DMS153 (cell line): ENCODE results near the gene CALN1.
"Not testable (repeated sequence)": the region's sequence is repeated elsewhere in the genome, so short reads cannot be mapped to it uniquely, and the experiment has no call there.

Experiments
- DNase-seq: peaks from one replicate; lab custom pipeline; 2025; lab: John Stamatoyannopoulos, UW

CALN1 gene

DNA sequence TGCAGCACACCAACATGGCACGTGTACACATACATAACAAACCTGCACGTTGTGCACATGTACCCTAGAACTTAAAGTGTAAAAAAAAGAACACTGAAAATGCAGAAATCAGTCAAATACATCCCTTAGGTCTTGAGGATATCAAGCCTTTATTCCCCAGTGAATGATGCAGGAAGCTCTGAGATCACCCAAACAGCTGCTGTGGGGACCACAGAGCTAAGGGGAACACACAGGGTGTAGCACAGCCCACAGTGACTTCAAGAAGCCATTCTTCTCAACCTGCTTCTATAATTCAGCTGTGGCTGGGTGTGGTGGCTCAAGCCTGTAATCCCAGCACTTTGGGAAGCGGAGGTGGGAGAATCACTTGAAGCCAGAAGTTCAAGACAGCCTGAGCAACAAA is 314.9 kb downstream of the CALN1 start:
- DNase-seq = no peak

DNA sequence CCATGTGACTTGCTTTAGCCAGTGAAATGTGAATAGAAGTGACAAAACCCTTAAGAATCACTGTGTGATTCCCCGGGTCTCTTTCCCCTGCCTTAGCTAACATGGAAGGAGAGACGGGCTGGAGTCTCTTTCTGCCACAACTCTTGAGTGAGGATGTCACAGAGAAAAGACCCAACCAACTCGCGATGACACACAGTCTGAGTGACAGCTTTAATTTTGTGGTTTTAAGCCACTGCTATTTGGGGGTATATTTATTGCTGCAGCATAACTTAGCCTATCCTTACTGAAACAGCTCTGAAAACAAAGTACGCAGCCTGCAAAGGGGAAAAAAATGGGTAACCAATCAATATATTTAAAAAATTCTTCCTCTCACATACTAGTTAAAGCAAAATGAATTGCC is 319.4 kb downstream of the CALN1 start:
- DNase-seq = no peak

DNA sequence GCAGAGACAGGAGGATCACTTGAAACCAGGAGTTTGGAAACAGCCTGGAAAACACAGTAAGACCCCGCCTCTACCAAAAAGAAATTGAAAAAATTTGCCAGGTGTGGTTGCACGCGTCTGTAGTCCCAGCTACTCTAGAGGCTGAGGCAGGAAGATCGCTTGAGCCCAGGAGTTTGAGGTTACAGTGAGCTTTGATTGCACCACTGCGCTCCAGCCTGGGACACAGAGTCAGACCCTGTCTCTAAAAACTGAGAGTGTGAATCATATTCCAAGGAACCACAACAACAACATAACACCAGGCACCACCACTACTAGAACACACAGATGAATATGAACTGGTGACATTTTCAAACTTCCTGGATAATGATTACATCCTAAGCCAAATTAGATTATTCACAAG is 324.2 kb downstream of the CALN1 start:
- no peak for DNase-seq

DNA sequence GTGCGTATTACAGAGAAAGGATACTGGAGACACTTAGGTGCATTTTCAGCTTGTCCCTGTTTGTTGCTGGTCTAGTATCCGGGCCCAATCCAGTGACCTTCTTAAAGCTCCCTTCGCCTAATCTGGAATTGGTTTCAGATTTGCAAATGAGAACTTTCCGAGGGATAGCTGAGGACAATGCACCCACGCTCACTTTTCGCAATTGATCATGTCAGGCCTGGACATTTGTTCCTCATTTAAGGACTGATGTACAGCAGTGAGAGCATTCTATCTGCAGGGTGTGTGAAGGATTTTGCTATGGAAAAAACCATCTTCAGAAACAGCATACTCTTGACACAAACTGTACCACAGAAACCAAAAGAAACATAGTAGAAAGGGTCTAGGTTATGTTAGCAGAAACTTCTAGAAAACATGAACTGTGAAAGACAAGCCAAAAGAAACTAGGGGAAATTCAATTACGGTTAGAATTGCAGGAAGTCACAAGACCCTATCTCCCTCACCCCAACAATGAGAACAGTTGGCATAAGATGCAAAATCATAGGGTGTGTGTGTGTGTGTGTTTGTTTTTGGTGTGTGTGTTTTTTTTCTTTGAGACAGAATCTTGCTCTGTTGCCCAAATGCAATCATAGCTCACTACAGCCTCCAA is 331.1 kb downstream of the CALN1 start:
- DNase-seq = no peak

DNA sequence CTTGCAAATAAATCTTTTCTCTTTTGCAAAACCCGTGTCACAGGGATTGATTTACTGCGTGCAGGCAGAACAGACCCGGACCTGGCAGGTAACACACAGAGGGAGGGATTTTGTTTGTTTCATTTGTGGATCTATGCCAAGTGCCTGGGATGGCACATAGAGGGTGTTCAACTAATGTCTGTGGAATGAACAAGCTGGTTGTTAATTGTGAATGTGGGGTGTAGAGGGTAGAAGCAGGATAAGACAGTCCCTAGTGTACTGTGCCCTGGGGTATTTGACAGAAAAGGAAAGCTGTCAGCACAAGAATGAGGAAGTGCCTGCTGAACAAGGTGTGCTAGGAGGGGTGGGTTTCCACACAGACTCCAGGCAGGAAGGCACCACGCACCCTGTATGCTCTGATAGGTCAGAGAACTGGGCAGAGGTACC is 331.8 kb downstream of the CALN1 start:
- no peak for DNase-seq

DNA sequence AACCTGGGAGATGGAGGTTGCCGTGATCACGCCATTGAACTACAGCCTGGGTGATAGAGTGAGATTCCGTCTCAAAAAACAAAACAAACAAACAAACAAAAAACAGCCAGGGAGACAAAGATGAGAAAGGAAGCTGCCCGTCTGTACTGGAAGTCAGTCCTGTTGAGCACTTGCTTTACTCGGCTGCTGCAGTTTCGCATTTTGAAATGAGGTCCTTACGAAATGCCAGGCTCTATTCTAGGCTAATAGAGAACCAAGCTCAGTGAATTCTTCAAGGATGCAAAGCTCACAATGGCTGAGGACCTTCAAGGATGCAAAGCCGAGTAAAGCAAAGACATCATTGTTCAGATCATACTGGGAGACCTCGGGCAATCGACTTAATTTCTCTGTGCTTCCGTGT is 333.3 kb downstream of the CALN1 start:
- no peak for DNase-seq

DNA sequence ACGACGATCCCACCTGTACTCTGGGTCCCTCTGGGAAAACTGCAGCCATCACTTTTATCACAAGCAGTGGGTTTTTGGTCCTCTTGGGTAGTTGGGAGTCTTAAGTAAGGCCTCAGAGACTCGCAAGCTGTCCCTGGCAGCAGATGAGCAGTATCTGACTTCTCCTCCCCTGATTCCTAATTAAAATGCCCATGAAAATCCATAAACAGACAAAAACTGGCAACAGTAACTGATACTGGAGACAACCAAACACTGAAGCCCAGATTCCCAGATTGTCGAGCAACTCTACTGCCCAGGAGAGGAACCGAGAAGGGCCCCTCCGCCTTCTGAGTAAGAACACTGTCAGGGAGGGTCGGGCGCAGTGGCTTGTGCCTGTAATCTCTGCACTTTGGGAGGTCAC is 333.8 kb downstream of the CALN1 start:
- no peak for DNase-seq

DNA sequence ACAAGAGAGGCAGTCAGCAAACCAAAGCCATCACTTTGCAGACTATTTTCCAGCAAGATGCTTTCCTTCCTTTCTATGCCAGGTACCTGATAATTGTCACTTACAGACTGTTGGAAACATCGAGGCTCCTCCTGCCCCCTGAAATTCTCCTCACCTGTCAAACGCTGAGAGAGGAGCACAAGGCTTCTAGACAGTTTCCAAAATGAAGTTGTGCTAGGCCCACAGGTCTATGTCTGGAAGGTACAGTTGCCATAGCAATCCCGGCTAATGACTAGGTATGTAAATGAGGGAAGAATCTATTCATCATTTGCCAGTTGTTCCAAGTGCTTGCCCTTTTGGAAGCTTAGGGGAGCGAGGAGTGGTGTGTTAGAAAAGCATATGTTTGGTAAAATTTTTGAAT is 334.4 kb downstream of the CALN1 start:
- no peak for DNase-seq

DNA sequence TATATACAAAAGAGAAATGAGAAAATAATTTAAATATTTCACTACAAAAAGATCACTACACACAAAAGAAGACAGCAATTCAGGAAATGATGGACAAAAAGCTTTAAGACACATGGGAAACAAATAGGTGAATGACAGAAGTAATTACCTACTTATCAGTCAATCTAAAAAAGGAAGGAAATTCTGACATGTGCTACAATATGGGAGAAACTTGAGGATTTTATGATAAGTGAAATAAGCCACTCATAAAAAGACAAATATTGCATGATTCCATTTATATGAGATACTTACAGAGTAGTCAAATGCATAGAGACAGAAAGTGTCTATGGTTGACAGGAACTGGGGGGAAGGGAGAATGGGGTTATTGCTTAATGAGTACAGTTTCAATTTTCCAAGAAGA is 339.2 kb downstream of the CALN1 start:
- no peak for DNase-seq

DNA sequence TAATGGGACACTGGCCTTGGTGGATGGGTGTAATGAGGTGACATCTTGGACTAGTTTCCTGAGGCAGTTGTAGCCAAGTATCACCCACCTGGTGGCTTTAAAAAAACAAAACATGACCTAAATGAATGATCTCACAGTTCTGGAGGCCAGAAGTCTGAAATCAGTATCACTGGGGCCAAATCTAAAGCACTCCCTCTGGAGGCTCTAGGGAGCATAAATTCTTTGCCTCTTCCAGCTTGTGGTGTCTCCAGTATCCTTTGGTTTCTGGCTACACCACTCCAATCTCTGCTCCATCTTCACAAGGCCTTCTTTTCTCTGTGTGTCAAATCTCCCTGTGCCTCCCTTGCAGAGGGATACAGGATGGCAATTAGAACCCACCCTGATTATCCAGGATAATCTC is 342.9 kb downstream of the CALN1 start:
- DNase-seq = no peak

DNA sequence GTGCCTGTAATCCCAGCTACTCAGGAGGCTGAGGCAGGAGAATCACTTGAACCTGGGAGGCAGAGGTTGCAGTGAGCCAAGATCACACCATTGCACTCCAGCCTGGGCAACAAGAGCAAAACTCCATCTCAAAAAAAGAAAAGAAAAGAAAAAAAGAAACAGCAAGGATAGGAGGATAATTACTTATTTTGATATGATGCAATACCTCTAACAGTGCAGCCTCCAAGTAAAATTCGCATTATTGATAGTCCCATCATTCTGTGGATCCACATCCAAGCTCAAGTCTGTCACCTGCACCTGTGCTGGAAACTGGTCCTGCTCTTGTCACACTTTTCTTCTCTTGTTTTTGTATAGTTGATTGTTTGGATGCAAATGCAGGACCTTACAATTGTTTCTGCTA is 346.4 kb downstream of the CALN1 start:
- not testable (repeated sequence) for DNase-seq

DNA sequence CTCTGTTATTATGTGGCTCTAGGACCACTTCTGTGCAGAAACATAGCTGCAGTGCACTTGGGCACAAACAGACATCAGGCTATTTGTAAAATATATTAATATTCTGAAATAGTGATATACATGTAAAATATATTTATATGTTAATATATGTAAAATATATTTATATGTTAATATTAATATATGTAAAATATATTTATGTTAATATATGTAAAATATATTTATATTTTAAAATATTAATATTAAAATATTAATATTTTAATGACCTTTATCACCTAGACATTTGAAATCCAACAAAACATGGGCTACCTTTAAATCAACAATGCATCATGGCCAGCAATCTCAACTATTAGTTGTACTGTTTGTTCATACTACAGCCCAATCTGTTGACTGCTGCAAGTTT is 347.2 kb downstream of the CALN1 start:
- no peak for DNase-seq

DNA sequence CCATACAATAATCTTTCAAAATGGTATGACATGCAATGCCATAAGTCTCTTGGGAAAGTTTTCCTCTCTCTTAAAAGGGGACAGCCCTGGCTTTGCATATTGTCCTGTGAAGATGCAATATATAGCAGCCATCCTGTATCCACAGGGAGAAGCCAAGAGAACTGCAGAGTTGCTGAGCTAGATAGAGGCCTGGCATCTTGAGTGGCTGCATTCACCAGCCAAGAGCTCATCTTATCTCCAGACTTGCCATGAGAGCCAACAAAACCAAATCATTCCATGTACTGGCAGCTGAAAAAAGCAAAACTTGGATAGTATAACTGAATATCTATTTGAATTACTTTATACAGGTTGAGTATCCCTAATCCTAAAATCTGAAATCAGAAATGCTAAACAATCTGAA is 348.8 kb downstream of the CALN1 start:
- DNase-seq = no peak

DNA sequence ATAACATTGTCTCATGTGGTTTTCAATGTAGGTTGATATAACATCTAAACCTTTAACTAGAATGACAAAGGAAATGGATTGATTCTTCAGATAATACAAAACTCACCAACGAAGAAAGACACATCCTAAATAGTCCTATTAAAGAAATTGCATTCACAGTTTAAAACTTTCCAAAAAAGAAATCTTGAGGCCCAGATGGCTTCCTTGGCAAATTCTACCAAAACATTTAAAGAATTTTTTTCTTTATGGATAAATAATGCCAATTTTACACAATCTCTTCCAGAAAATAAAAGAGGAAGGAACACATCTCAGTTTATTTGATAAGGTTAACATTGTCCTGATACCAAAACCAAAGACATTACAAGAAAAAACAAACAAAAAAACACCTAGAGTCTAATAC is 349.5 kb downstream of the CALN1 start:
- DNase-seq = no peak

DNA sequence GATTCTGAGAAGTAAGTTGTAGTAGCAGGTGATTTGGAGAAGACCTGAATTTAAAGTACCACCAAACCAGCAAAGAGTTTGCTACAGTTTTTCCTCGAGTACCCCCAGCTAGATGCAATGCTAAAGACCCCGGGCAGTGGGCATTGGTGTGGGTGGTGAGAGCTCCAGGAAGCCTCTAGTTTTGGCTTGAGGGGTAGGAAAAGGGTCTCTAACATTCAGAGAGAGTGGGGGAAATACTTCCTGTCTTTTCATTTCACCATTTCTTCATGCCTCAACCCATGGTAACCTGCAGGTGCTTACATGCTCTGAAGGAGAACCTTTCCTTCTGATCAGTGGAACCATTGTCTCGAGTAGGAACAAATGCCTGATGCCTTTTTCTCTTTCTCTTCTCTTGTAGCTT is 352.2 kb downstream of the CALN1 start:
- DNase-seq = no peak

DNA sequence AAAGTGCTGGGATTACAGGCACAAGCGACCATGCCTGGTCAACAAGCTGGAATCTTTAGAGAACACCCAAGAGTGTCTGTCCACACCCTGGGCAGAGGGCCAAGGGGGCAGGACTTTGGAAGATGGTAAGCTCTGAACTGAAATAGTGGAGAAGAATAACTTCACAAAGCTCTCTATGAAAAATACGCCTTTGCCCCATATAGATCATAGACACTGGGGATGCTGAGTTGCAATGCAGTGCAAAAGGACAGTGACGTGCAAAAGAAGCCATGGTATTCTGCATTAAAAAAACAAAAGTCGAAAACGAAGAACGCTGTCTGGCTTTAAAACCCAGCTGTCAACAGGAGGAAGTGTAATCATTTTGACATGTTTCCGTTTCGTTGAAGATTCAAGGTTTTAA is 353.6 kb downstream of the CALN1 start:
- DNase-seq = no peak

DNA sequence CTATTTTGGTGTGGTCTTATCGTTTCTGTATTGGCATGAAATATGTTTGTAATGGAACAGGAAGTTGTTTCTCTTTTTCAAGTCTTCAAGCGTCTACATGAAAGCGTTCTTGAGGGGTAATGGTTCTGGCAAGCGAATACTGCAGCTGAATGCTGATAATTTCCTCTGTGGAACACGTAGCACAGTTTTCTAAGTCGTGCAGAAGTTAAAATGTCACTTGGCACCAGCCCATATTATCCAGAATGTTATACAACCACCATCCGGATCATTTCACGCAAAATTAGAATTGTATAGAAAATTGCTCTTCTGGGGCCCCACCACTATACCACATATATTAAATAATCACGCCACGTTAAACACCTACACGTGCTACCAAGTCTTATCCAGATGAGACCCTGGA is 354.3 kb downstream of the CALN1 start:
- DNase-seq = no peak

DNA sequence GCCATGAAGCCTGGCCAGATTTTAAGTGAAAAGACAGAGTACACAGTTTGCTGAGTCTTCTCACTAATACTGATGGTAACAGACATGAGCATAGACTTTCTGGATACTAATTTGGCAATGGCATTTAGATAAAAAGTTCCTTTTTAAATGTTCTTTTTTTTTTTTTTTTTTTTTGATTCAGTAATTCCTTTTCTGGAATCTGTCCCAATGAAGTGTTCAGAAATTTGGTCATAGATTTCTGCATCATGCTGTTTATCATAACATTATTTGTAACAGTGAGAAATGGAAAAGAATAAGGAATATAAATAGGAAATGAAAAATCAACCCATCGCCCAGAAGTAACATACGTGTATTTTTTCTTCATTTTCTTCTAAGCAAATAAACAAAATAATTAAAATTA is 354.9 kb downstream of the CALN1 start:
- DNase-seq = no peak

DNA sequence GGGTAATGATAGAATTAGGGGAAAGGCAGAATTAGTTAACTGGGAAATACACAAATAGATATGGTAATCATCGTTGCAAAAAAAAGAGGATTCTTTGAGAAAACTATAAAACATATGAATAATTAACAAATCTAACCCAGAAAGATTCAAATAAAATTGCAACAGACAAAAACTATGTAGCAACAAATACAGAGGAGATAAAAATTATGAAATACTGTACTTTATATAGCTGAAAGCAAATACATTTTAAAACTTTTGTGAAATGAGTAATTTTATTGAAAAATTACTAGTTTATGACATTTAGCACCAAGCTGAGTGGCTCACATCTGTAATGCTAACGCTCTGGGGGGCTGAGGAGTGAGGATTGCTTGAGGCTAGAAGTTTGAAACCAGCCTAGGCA is 356.7 kb downstream of the CALN1 start:
- DNase-seq = no peak

DNA sequence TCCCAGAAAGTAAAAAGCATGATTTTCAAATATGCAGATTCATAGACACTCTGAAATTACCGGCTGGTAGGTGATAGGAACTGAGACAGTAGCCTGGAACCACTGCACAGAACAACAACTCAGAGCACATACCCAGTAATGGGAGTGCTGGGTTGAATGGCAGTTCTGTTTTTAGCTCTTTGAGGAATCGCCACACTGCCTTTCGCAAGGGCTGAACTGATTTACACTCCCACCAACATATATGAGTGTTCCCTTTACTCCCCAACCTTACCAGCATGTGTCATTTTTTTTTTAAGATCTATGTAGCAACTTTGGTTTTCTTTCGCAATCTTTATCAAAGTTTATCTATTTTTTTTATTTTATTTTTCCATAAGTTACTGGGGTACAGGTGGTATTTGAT is 358.8 kb downstream of the CALN1 start:
- DNase-seq = no peak

DNA sequence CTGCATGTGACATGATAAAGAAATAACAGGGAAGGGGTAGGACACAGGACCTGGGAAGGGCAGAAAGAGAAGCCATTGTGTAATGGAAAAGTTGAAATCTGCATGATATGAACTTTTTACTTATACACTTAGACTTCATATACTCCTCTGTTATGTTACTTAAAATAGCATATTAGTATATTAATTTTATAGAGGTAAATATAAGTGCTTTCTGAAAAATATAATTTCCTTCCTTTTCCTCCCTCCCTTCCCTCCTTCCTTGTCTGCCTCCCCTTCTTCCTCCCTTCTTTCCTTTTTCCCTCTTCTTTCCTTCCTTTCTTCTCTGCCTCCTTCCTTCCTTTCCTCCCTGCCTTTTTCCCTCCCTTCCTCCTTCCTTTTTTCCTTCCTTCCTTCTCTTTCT is 363.7 kb downstream of the CALN1 start:
- no peak for DNase-seq

DNA sequence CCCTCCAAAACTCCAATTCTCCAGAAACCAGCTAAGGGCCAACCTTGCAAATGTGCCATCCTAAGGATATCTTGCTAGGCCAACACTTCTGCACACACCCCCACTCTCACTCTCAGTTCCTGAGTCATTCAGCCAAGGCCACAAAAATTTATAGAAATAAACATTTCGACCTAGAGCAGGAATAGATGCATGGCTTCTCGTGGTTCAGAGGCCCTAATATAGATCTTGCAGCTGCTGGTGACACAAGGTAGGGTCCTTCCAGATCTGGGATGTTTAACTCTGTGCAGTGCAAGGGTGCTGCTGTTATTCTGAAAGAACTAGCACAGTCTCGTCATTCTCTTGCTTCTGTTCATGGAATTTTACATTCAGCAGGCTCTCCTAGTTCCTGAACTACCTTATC is 369.3 kb downstream of the CALN1 start:
- DNase-seq = no peak

DNA sequence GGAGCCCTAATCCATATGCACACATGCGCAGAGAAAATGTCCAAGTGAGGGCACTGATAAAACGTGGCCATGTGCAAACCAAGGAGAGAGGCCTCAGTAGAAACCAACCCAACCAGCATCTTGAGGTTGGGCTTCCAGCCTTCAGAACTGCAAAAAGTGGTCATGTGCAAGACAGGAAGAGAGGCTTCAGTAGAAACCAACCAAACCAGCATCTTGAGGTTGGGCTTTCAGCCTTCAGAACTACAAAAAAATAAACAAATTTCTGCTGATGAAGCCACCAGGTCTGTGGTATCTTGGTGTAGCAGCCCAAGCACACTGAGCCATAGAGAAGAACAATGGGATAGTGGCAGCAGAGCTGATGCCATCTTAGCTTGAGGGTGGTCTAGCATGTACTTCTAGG is 371.5 kb downstream of the CALN1 start:
- DNase-seq = no peak

DNA sequence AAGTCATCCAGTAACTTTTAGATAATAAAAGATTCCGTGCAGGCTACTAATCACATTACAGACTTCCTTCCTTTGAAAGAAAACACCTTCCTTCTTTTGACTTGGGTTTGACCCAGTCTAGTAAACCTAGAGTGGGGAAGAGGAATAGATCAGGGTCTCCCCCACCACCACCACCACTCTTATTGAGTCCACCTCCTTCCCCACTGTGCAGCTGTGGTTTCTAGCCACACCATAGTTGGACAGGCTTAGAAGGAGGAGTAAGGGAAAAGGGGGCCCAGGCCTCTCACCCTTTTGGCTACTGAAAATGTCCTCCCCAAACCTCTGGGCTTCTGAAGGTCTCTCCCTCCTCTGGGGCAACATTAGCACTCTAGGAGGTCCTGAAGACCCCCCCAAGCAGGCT is 372.7 kb downstream of the CALN1 start:
- no peak for DNase-seq
